C4-2B (cell line): Measurements from ENCODE around the gene ADAP1.

Experiments used
- H3K27ac ChIP-seq: fragments of 450-650 bp; 2 replicates; pipeline ENCODE4 v1.5.1; 2017
- CTCF ChIP-seq: fragments of 450-650 bp; conservative IDR thresholded peaks from 2 replicates; pipeline ENCODE4 v1.5.1; 2017; ENCODE audit warnings: mild to moderate bottlenecking
- ZFX ChIP-seq: fragments of 450-650 bp; IDR thresholded peaks from 2 replicates; pipeline ENCODE4 v1.6.1; 2017

The ADAP1 gene

GRCh38 chr7:968205-969105 lies 14.0 kb upstream of the ADAP1 start:
- H3K27ac ChIP-seq = no peak overlapping the region
- TF ChIP-seq CTCF = no peak
- no peak for TF ChIP-seq ZFX

GRCh38 chr7:967361-968082 lies 13.0 kb upstream of the ADAP1 start:
- H3K27ac ChIP-seq = no peak overlapping the region
- TF ChIP-seq ZFX (no peak), CTCF (no peak)

GRCh38 chr7:966291-967069 lies 12.0 kb upstream of the ADAP1 start:
- no peak for TF ChIP-seq ZFX
- TF ChIP-seq CTCF = no peak
- no peak overlapping the region for H3K27ac ChIP-seq

- TF ChIP-seq ZFX (no peak), CTCF (no peak; the same call in 1 of the 2 replicates)
- no peak overlapping the region for H3K27ac ChIP-seq
Measured at GRCh38 chr7:964401-965231, 10.1 kb upstream of the ADAP1 start.

GRCh38 chr7:963236-964078 lies 9.0 kb upstream of the ADAP1 start:
- H3K27ac ChIP-seq = no peak overlapping the region
- TF ChIP-seq ZFX (no peak), CTCF (no peak)
